ENCODE measurements around the gene GPBP1L1. TPM values are rescaled to one million over a fixed set of nuclear protein-coding genes. Genes with fewer than 3 reads are reported as not detected.

Gene GPBP1L1
- total and polyA plus RNA-seq, 2 of the 13 experiments (the other 11 are each of a cell fraction or from before 2014, with no cell fraction given): 45.9 to 86.1 TPM

DNA sequence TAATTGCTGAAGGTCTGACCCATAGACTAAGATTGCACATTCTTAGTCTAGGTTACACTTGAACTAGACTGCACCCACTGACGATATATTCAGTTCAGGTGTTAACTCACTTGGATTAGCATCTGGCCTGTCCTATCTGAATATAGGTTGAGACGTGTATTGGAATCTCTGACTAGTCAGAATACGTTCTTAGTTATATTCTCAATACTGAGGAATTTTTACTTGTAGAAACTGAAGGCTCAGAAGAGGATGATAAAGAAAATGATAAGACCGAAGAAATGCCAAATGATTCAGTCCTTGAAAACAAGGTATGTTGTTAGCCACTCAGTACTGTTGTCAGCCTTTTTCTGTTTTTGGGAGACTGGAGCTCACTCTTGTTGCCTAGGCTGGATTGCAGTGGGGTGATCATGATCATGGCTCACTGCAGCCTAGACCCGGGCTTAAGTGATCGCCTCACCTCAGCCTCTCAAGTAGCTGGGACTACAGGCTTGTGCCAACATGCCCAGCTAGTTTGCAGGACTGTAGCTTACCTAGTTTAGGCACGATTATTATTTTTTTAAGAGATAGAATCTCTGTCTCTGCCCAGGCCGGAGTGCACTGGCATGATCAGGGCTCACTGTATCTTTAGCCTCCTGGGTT, 73.3 kb downstream of the GPBP1L1 start:
- H3K27ac ChIP-seq (ENCODE audit: extremely low read length, insufficient read depth, low read length): no peak overlapping the region
- FAIRE-seq (no peak), DNase-seq (ENCODE audit: low spot score) (no peak), ATAC-seq (no peak)
- no TSS peak for BruUV-seq (replicated peaks)
- intact Hi-C loops (cut with micrococcal nuclease; ENCODE audit: unreplicated experiment): no loop called here
- H4K20me1 ChIP-seq (ENCODE audit: insufficient read depth, low read length): no peaks in the 10 kb centered on the region
- no peaks in the 10 kb centered on the region for H3K27me3 ChIP-seq (ENCODE audit: control insufficient read depth in 1 of 2, insufficient read depth in 2 of 2, low read length in 2 of 2)
- H3K79me2 ChIP-seq (ENCODE audit: insufficient read depth, low read length): peaks cover 14% of the 10 kb centered on the region
- H3K4me3 ChIP-seq (replicated peaks in 1 of 3; ENCODE audit: insufficient read depth in 1 of 3, low read depth in 2 of 3, low read length in 3 of 3): no peak overlapping the region
- CTCF ChIA-PET (ENCODE audit: low intra/inter-chr PET ratio, low total read pairs): no interaction called here
- in situ Hi-C loops (cut with HindIII; ENCODE audit: extremely low pct_ligation_motif_present, low pct_unique_long_range_greater_than_20kb): no loop called here
- 83% methylated on average over 6 of the region's 8 CpGs for WGBS (ENCODE audit: low lambda C conversion rate)
- no peaks in the 10 kb centered on the region for H3K4me1 ChIP-seq (ENCODE audit: insufficient read depth, low read length)
- TF ChIP-seq TFDP1 (CRISPR knock-in tag; IDR thresholded peaks at IDR 0.05; ENCODE audit: borderline replicate concordance): no peak
- TF ChIP-seq ZNF780A (CRISPR knock-in tag; IDR thresholded peaks at IDR 0.05): no peak
- TF ChIP-seq, protein P1, sequence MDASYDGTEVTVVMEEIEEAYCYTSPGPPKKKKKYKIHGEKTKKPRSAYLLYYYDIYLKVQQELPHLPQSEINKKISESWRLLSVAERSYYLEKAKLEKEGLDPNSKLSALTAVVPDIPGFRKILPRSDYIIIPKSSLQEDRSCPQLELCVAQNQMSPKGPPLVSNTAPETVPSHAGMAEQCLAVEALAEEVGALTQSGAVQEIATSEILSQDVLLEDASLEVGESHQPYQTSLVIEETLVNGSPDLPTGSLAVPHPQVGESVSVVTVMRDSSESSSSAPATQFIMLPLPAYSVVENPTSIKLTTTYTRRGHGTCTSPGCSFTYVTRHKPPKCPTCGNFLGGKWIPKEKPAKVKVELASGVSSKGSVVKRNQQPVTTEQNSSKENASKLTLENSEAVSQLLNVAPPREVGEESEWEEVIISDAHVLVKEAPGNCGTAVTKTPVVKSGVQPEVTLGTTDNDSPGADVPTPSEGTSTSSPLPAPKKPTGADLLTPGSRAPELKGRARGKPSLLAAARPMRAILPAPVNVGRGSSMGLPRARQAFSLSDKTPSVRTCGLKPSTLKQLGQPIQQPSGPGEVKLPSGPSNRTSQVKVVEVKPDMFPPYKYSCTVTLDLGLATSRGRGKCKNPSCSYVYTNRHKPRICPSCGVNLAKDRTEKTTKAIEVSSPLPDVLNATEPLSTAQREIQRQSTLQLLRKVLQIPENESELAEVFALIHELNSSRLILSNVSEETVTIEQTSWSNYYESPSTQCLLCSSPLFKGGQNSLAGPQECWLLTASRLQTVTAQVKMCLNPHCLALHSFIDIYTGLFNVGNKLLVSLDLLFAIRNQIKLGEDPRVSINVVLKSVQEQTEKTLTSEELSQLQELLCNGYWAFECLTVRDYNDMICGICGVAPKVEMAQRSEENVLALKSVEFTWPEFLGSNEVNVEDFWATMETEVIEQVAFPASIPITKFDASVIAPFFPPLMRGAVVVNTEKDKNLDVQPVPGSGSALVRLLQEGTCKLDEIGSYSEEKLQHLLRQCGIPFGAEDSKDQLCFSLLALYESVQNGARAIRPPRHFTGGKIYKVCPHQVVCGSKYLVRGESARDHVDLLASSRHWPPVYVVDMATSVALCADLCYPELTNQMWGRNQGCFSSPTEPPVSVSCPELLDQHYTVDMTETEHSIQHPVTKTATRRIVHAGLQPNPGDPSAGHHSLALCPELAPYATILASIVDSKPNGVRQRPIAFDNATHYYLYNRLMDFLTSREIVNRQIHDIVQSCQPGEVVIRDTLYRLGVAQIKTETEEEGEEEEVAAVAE (CRISPR knock-in tag; IDR thresholded peaks at IDR 0.05; ENCODE audit: borderline replicate concordance): no peak
- no peak for TF ChIP-seq TP53 (CRISPR knock-in tag; conservative IDR thresholded peaks at IDR 0.05)
- TF ChIP-seq, protein P2, sequence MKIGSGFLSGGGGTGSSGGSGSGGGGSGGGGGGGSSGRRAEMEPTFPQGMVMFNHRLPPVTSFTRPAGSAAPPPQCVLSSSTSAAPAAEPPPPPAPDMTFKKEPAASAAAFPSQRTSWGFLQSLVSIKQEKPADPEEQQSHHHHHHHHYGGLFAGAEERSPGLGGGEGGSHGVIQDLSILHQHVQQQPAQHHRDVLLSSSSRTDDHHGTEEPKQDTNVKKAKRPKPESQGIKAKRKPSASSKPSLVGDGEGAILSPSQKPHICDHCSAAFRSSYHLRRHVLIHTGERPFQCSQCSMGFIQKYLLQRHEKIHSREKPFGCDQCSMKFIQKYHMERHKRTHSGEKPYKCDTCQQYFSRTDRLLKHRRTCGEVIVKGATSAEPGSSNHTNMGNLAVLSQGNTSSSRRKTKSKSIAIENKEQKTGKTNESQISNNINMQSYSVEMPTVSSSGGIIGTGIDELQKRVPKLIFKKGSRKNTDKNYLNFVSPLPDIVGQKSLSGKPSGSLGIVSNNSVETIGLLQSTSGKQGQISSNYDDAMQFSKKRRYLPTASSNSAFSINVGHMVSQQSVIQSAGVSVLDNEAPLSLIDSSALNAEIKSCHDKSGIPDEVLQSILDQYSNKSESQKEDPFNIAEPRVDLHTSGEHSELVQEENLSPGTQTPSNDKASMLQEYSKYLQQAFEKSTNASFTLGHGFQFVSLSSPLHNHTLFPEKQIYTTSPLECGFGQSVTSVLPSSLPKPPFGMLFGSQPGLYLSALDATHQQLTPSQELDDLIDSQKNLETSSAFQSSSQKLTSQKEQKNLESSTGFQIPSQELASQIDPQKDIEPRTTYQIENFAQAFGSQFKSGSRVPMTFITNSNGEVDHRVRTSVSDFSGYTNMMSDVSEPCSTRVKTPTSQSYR (CRISPR knock-in tag; IDR thresholded peaks at IDR 0.05; ENCODE audit: borderline replicate concordance): no peak
- no peak for TF ChIP-seq KDM6A (CRISPR knock-in tag; IDR thresholded peaks at IDR 0.05; ENCODE audit: low read depth)
- TF ChIP-seq TARDBP (CRISPR knock-in tag; IDR thresholded peaks at IDR 0.05): no peak
- TF ChIP-seq YY1 (IDR thresholded peaks at IDR 0.05; ENCODE audit: insufficient read depth, insufficient replicate concordance, low read depth, low read length): no peak
- no peak for TF ChIP-seq ZBTB38 (CRISPR knock-in tag; IDR thresholded peaks at IDR 0.05)
- TF ChIP-seq, protein P3, sequence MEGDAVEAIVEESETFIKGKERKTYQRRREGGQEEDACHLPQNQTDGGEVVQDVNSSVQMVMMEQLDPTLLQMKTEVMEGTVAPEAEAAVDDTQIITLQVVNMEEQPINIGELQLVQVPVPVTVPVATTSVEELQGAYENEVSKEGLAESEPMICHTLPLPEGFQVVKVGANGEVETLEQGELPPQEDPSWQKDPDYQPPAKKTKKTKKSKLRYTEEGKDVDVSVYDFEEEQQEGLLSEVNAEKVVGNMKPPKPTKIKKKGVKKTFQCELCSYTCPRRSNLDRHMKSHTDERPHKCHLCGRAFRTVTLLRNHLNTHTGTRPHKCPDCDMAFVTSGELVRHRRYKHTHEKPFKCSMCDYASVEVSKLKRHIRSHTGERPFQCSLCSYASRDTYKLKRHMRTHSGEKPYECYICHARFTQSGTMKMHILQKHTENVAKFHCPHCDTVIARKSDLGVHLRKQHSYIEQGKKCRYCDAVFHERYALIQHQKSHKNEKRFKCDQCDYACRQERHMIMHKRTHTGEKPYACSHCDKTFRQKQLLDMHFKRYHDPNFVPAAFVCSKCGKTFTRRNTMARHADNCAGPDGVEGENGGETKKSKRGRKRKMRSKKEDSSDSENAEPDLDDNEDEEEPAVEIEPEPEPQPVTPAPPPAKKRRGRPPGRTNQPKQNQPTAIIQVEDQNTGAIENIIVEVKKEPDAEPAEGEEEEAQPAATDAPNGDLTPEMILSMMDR (CRISPR knock-in tag; IDR thresholded peaks at IDR 0.05): no peak
- no peak for TF ChIP-seq IKZF1 (IDR thresholded peaks at IDR 0.05)
- no peak for TF ChIP-seq KLF6 (CRISPR knock-in tag; IDR thresholded peaks at IDR 0.05)
- no peak for TF ChIP-seq ZNF296 (CRISPR knock-in tag; conservative IDR thresholded peaks at IDR 0.05)
- TF ChIP-seq ZNF550 (CRISPR knock-in tag; IDR thresholded peaks at IDR 0.05; ENCODE audit: borderline replicate concordance): no peak
- no peak for TF ChIP-seq GPN1 (CRISPR knock-in tag; IDR thresholded peaks at IDR 0.05; ENCODE audit: borderline replicate concordance)
- H3K4me2 ChIP-seq (ENCODE audit: low read depth, low read length): no peak overlapping the region
- H3K9me3 ChIP-seq (ENCODE audit: low read length): no peaks in the 10 kb centered on the region
- H2AFZ ChIP-seq (ENCODE audit: low read length): no peak overlapping the region
- POLR2A ChIA-PET: no interaction called here
- peaks cover 37 to 86% of the 10 kb centered on the region in 2 experiments for H3K36me3 ChIP-seq (replicated peaks in 1 of 2; ENCODE audit: control insufficient read depth in 1 of 2, insufficient read depth in 2 of 2, low read length in 2 of 2)
- H3K9ac ChIP-seq (ENCODE audit: insufficient read depth, low read depth, low read length): no peak overlapping the region
